Measurements from ENCODE around the gene SLC12A7.
"Not testable (repeated sequence)": the region's sequence is repeated elsewhere in the genome, so short reads cannot be mapped to it uniquely, and the experiment has no call there.

SLC12A7 gene

DNA sequence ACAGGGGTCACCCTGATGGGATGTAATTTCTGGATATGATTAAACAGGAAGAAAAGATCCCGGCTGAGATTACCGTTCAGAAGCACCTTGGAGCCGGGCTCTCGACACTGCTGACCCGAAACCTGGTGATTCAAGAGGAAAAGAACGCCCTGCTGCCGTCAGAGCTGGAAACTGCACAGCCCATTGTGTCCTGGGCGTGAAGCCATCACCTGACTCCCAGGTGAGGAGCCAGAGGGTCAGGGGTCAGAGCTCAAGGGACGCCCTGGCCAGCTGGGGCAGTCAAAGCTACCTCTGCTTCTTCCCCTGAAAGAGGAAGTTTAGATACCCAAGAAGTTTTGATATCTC, 17.8 kb upstream of the SLC12A7 start:
- H3K9me3 ChIP-seq (ENCODE audit: insufficient read depth, low read depth, low read length), result no peaks in the 10 kb centered on the region

DNA sequence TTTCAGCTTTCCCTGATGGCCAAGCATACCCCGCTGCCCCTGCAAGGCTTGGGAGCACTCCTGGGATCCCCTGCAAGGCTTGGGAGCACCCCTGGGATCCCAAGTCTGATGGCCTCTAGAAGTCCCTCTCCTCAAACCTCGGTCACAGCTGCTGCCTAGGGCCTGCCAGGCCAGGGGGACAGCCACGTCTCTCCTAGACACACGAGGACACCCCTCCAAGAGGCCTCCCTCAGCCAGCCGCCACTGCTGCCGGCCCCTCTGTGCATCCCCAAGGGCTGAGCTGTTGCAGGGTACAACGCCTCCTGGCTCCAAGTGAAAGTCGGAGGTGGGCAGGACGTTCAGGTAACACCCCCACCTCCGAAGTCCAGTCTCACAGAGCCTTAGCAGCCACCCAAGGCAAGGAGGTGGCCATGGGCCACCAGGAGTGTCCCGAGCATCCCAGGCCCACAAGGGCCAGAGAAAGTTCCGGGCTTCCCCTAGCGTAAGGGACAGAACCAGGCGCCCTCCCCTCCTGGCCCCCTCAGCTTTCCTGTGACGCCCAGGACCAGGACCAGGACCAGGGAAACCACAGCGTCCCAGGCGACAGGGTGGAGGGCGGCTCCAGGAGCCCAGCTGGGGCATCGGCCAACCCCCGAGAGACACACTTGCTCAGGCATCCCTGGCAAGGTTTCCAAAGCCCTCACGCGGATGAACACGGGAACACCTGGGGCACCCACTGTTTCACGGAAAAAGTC, 17.3 kb upstream of the SLC12A7 start:
- Histone ChIP-seq H3K79me2 (ENCODE audit: insufficient read depth, low read length) (no peaks in the 10 kb centered on the region), H3K9me2 (replicated peaks; ENCODE audit: low read depth, low read length) (no peaks in the 10 kb centered on the region), H3K4me1 (ENCODE audit: insufficient read depth, low read length, poor library complexity, severe bottlenecking) (peaks cover 5% of the 10 kb centered on the region), H4K20me1 (ENCODE audit: insufficient read depth, low read length, poor library complexity, severe bottlenecking) (no peaks in the 10 kb centered on the region), H3K4me3 (ENCODE audit: low read length, poor library complexity, severe bottlenecking) (no peak overlapping the region), H3K9me3 (ENCODE audit: insufficient read depth, low read depth, low read length) (no peaks in the 10 kb centered on the region), H3F3A (ENCODE audit: low read depth) (no peaks in the 10 kb centered on the region), H3K9ac (ENCODE audit: low read depth, low read length, poor library complexity, severe bottlenecking) (no peak overlapping the region), H3K27me3 (ENCODE audit: insufficient read depth, low read length, poor library complexity, severe bottlenecking) (no peaks in the 10 kb centered on the region), H3K36me3 (ENCODE audit: insufficient read depth, low read length) (no peaks in the 10 kb centered on the region), H2AFZ (ENCODE audit: low read length) (no peak overlapping the region), H3K4me2 (ENCODE audit: low read depth, low read length, poor library complexity, severe bottlenecking) (no peak overlapping the region)
- TF ChIP-seq, protein P1, sequence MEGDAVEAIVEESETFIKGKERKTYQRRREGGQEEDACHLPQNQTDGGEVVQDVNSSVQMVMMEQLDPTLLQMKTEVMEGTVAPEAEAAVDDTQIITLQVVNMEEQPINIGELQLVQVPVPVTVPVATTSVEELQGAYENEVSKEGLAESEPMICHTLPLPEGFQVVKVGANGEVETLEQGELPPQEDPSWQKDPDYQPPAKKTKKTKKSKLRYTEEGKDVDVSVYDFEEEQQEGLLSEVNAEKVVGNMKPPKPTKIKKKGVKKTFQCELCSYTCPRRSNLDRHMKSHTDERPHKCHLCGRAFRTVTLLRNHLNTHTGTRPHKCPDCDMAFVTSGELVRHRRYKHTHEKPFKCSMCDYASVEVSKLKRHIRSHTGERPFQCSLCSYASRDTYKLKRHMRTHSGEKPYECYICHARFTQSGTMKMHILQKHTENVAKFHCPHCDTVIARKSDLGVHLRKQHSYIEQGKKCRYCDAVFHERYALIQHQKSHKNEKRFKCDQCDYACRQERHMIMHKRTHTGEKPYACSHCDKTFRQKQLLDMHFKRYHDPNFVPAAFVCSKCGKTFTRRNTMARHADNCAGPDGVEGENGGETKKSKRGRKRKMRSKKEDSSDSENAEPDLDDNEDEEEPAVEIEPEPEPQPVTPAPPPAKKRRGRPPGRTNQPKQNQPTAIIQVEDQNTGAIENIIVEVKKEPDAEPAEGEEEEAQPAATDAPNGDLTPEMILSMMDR (conservative IDR thresholded peaks at IDR 0.05; ENCODE audit: low read length), result no peak
- no peak for TF ChIP-seq EZH2phosphoT487 (IDR thresholded peaks at IDR 0.05; ENCODE audit: borderline replicate concordance)

More for the DNA sequence above, 17.8 kb upstream of the SLC12A7 start:
- no peak for TF ChIP-seq EZH2phosphoT487 (IDR thresholded peaks at IDR 0.05; ENCODE audit: borderline replicate concordance)
- TF ChIP-seq, protein P1 (conservative IDR thresholded peaks at IDR 0.05; ENCODE audit: low read length), result no peak
- Histone ChIP-seq H3K36me3 (ENCODE audit: insufficient read depth, low read length) (no peaks in the 10 kb centered on the region), H3K9me2 (replicated peaks; ENCODE audit: low read depth, low read length) (no peaks in the 10 kb centered on the region), H3K79me2 (ENCODE audit: insufficient read depth, low read length) (no peaks in the 10 kb centered on the region), H3K4me3 (ENCODE audit: low read length, poor library complexity, severe bottlenecking) (no peak overlapping the region), H3K9ac (ENCODE audit: low read depth, low read length, poor library complexity, severe bottlenecking) (no peak overlapping the region), H3K4me1 (ENCODE audit: insufficient read depth, low read length, poor library complexity, severe bottlenecking) (peaks cover 5% of the 10 kb centered on the region), H3F3A (ENCODE audit: low read depth) (no peaks in the 10 kb centered on the region), H4K20me1 (ENCODE audit: insufficient read depth, low read length, poor library complexity, severe bottlenecking) (no peaks in the 10 kb centered on the region), H2AFZ (ENCODE audit: low read length) (no peak overlapping the region), H3K4me2 (ENCODE audit: low read depth, low read length, poor library complexity, severe bottlenecking) (no peak overlapping the region), H3K27me3 (ENCODE audit: insufficient read depth, low read length, poor library complexity, severe bottlenecking) (no peaks in the 10 kb centered on the region)

DNA sequence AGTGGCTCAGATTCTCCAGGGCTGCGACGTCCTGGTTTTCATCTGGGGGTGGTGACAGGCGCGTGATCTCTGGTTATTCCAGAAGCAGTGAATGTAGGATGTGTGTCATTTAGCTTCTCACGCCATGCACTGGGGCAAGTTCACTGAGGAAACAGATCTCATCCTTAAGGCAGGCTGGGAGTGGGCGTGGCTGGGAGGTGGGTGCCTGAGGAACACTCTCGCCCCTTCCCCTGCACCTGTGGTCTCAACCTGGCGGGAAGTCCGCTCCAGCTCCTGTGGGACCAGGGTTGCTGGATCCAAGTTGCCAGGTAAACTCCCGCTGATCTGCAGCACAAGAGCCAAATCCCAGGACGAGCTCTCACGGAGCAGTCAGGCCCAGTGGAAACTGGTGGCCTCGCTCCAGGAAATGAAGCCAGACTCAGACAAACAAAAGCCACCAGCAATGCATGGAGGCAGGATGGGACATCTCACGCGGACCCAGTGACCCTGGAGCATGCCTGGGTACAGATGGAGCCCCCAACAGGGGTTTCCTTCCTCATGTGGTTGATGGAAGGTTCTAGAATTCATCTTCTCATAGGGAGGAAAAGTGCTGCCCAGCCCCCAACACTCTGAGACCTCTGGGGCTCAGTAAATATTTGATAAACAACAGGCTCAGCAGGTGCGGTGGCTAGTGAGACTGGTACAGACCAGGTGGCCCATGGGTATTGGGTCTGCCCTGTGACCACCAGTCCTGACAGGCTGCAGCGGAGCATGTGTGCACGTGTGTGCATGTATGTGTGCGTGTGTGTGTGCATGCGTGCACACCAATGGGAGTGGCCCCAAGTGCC, 16.3 kb upstream of the SLC12A7 start:
- no peaks in the 10 kb centered on the region for H3K79me2 ChIP-seq (ENCODE audit: insufficient read depth, low read length)
- H3K4me1 ChIP-seq (ENCODE audit: insufficient read depth, low read length, poor library complexity, severe bottlenecking), result peaks cover 5% of the 10 kb centered on the region
- no peaks in the 10 kb centered on the region for H4K20me1 ChIP-seq (ENCODE audit: insufficient read depth, low read length, poor library complexity, severe bottlenecking)
- no peak for TF ChIP-seq EZH2phosphoT487 (IDR thresholded peaks at IDR 0.05; ENCODE audit: borderline replicate concordance)
- TF ChIP-seq, protein P1 (conservative IDR thresholded peaks at IDR 0.05; ENCODE audit: low read length), result no peak
- H3K4me2 ChIP-seq (ENCODE audit: low read depth, low read length, poor library complexity, severe bottlenecking), result no peak overlapping the region
- H3K27me3 ChIP-seq (ENCODE audit: insufficient read depth, low read length, poor library complexity, severe bottlenecking), result no peaks in the 10 kb centered on the region
- no peaks in the 10 kb centered on the region for H3F3A ChIP-seq (ENCODE audit: low read depth)
- no peaks in the 10 kb centered on the region for H3K9me2 ChIP-seq (replicated peaks; ENCODE audit: low read depth, low read length)
- H3K9ac ChIP-seq (ENCODE audit: low read depth, low read length, poor library complexity, severe bottlenecking), result no peak overlapping the region
- H2AFZ ChIP-seq (ENCODE audit: low read length), result no peak overlapping the region
- no peak overlapping the region for H3K4me3 ChIP-seq (ENCODE audit: low read length, poor library complexity, severe bottlenecking)
- H3K36me3 ChIP-seq (ENCODE audit: insufficient read depth, low read length), result no peaks in the 10 kb centered on the region
- H3K9me3 ChIP-seq (ENCODE audit: insufficient read depth, low read depth, low read length), result no peaks in the 10 kb centered on the region

DNA sequence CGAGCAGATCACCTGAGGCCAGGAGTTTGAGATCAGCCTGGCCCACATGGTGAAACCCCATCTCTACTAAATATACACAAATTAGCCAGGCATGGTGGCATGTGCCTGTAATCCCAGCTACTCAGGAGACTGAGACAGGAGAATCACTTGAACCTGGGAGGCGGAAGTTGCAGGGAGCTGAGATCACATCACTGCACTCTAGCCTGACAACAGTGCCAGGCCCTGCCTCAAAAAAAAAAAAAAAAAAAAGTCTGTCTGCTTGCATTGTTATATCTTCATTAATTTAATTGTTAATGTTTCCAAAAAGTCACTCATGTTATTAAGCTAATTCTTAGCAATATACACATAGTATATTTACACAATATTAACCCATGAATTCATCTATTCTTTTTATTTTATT, 13.8 kb upstream of the SLC12A7 start:
- not testable (repeated sequence) for H3K9me2 ChIP-seq (replicated peaks; ENCODE audit: low read depth, low read length); H3K4me3 ChIP-seq (ENCODE audit: low read length, poor library complexity, severe bottlenecking); H3K9me3 ChIP-seq (ENCODE audit: insufficient read depth, low read depth, low read length); H3F3A ChIP-seq (ENCODE audit: low read depth); H3K4me1 ChIP-seq (ENCODE audit: insufficient read depth, low read length, poor library complexity, severe bottlenecking); H3K9ac ChIP-seq (ENCODE audit: low read depth, low read length, poor library complexity, severe bottlenecking); H3K36me3 ChIP-seq (ENCODE audit: insufficient read depth, low read length); H4K20me1 ChIP-seq (ENCODE audit: insufficient read depth, low read length, poor library complexity, severe bottlenecking); H3K4me2 ChIP-seq (ENCODE audit: low read depth, low read length, poor library complexity, severe bottlenecking); H3K79me2 ChIP-seq (ENCODE audit: insufficient read depth, low read length); H2AFZ ChIP-seq (ENCODE audit: low read length); H3K27me3 ChIP-seq (ENCODE audit: insufficient read depth, low read length, poor library complexity, severe bottlenecking)

Data from Loucy (cell line).